GM23338 (cell line): ENCODE data around the gene MFF. TPM values are rescaled to one million over a fixed set of nuclear protein-coding genes. Genes with fewer than 3 reads are reported as not detected.

ENCODE experiments used
- ATAC-seq: fragments of 200-7000 bp; cut with Tn5 transposase; 3 replicates; pipeline ENCODE4 v1.9.1; 2020
- DNase-seq: peaks from one replicate; pipeline ENCODE4 v3.0.0-alpha.2; 2015; ENCODE audit warnings: low spot score
- H2AFZ ChIP-seq: fragments of 200-600 bp; sonication (generic); 2 replicates; pipeline ENCODE4 v1.8.0; 2016; ENCODE audit warnings: antibody characterized with exemption, mild to moderate bottlenecking, moderate library complexity
- H3F3A ChIP-seq: fragments of 200-600 bp; sonication (generic); replicated peaks from 2 replicates; pipeline ENCODE4 v1.8.0; 2017; ENCODE audit warnings: antibody characterized with exemption, mixed run types, low read depth
- H3K27ac ChIP-seq: fragments of 200-600 bp; sonication (generic); 2 replicates; pipeline ENCODE4 v1.6.1; 2016; ENCODE audit warnings: low read depth
- H3K27me3 ChIP-seq: fragments of 200-600 bp; sonication (generic); 2 replicates; pipeline ENCODE4 v1.8.0; 2016; ENCODE audit warnings: mild to moderate bottlenecking, mixed run types, moderate library complexity; ENCODE audit not compliant: insufficient read depth
- H3K36me3 ChIP-seq: fragments of 200-600 bp; sonication (generic); 2 replicates; pipeline ENCODE4 v1.8.0; 2016; ENCODE audit warnings: mild to moderate bottlenecking; ENCODE audit not compliant: insufficient read depth
- H3K4me1 ChIP-seq: fragments of 200-600 bp; sonication (generic); 2 replicates; pipeline ENCODE4 v1.8.0; 2016; ENCODE audit warnings: mild to moderate bottlenecking, moderate library complexity; ENCODE audit not compliant: insufficient read depth
- H3K4me2 ChIP-seq: fragments of 200-600 bp; sonication (generic); 2 replicates; pipeline ENCODE4 v1.7.1; 2017; ENCODE audit warnings: mixed run types
- H3K4me3 ChIP-seq: fragments of 200-600 bp; sonication (generic); 2 replicates; pipeline ENCODE4 v1.6.1; 2016; ENCODE audit warnings: mixed run types
- H3K79me2 ChIP-seq: fragments of 200-600 bp; sonication (generic); replicated peaks from 2 replicates; pipeline ENCODE4 v1.8.0; 2017; ENCODE audit warnings: mild to moderate bottlenecking; ENCODE audit not compliant: insufficient read depth
- H3K9me2 ChIP-seq: fragments of 200-600 bp; sonication (generic); 2 replicates; pipeline ENCODE4 v1.8.0; 2017; ENCODE audit not compliant: insufficient read depth
- H4K20me1 ChIP-seq: fragments of 200-600 bp; sonication (generic); replicated peaks from 2 replicates; pipeline ENCODE4 v1.8.0; 2017; ENCODE audit warnings: mild to moderate bottlenecking; ENCODE audit not compliant: insufficient read depth
- H3K27ac Mint-ChIP-seq: 2 replicates; pipeline ENCODE4 v1.8.0; 2020; ENCODE audit warnings: inconsistent platforms, mild to moderate bottlenecking, moderate library complexity, mixed read lengths
- H3K27me3 Mint-ChIP-seq: 3 replicates; pipeline ENCODE4 v1.8.0; 2022; ENCODE audit warnings: low read depth, mild to moderate bottlenecking, moderate library complexity, mixed read lengths, inconsistent platforms; ENCODE audit not compliant: insufficient read depth, poor library complexity
- H3K36me3 Mint-ChIP-seq: 3 replicates; pipeline ENCODE4 v1.8.0; 2021; ENCODE audit warnings: low read depth, mild to moderate bottlenecking, inconsistent platforms, moderate library complexity, mixed read lengths
- H3K4me1 Mint-ChIP-seq: 3 replicates; pipeline ENCODE4 v1.8.0; 2020; ENCODE audit warnings: mild to moderate bottlenecking, inconsistent platforms, mixed read lengths
- H3K4me3 Mint-ChIP-seq: 3 replicates; pipeline ENCODE4 v1.8.0; 2021; ENCODE audit warnings: moderate library complexity, mild to moderate bottlenecking, inconsistent platforms, mixed read lengths
- H3K9me3 Mint-ChIP-seq: 3 replicates; pipeline ENCODE4 v1.8.0; 2020; ENCODE audit warnings: moderate library complexity, mild to moderate bottlenecking, inconsistent platforms, mixed read lengths
- CREB1 ChIP-seq: fragments of 250-450 bp; sonication (Bioruptor Pico); IDR thresholded peaks from 2 replicates; pipeline ENCODE4 v1.5.0; 2020; ENCODE audit warnings: low read depth, mild to moderate bottlenecking, moderate library complexity
- CTCF ChIP-seq, 2 experiments: fragments of 200-600 bp in 1 of 2; sonication (generic) in 1 of 2; conservative IDR thresholded peaks; 2 replicates each; pipeline versions ENCODE4 v1.5.1 to v1.6.1; 2016 to 2017; ENCODE audit warnings: antibody characterized with exemption in 2 of 2, low read depth in 2 of 2, mild to moderate bottlenecking in 2 of 2, moderate library complexity in 1 of 2
- ETS1 ChIP-seq: IDR thresholded peaks from 2 replicates; pipeline ENCODE4 v1.6.1; 2016; ENCODE audit warnings: antibody characterized with exemption
- EZH2phosphoT487 ChIP-seq: fragments of 200-600 bp; sonication (generic); IDR thresholded peaks from one replicate; pipeline ENCODE4 v1.8.1; 2018; ENCODE audit warnings: antibody characterized with exemption; ENCODE audit not compliant: unreplicated experiment
- JUNB ChIP-seq: IDR thresholded peaks from one replicate; pipeline ENCODE4 v1.6.1; 2016; ENCODE audit warnings: antibody characterized with exemption; ENCODE audit not compliant: unreplicated experiment
- NANOG ChIP-seq: IDR thresholded peaks from 2 replicates; pipeline ENCODE4 v1.6.1; 2016; ENCODE audit warnings: antibody characterized with exemption, borderline replicate concordance
- ZNF462 ChIP-seq: fragments of 250-450 bp; sonication (Bioruptor Pico); IDR thresholded peaks from 2 replicates; pipeline ENCODE4 v1.5.0; 2020; ENCODE audit warnings: mild to moderate bottlenecking, moderate library complexity
- polyA plus RNA-seq: library from polyadenylated mRNA; unstranded; fragments of >200 nt; fragmentation: Nextera tagmentation; extraction: Ambion mirVana; gene quantifications from 2 replicates; pipeline ENCODE4 v1.2.1, GENCODE V29; 2016
- total RNA-seq: library from RNA; depleted of rRNA; stranded (reverse); fragments of >200 nt; shearing (Covaris generic); gene quantifications from 2 replicates; pipeline ENCODE4 v1.2.3, GENCODE V29; 2014

The MFF gene
- total and polyA plus RNA-seq, 2 experiments from 2014 or later = 112 to 161 TPM

- no peak for TF ChIP-seq ZNF462
- TF ChIP-seq JUNB = no peak
- TF ChIP-seq CREB1 = no peak
- TF ChIP-seq ETS1 = no peak
- TF ChIP-seq EZH2phosphoT487 = no peak
Measured at GRCh38 chr2:227368574-227368973, 43.5 kb downstream of the MFF start (continued).

GRCh38 chr2:227370092-227370491 is 45.0 kb downstream of the MFF start:
- Mint-ChIP-seq H3K4me1 (no peaks in the 10 kb centered on the region), H3K4me3 (no peak overlapping the region), H3K27ac (no peak overlapping the region), H3K36me3 (no peaks in the 10 kb centered on the region), H3K27me3 (no peaks in the 10 kb centered on the region), H3K9me3 (no peaks in the 10 kb centered on the region; the same call in 2 of the 3 replicates)
- Histone ChIP-seq H3K27ac (no peak overlapping the region), H2AFZ (no peak overlapping the region), H3K79me2 (no peaks in the 10 kb centered on the region), H3K4me3 (no peak overlapping the region), H3K4me2 (no peak overlapping the region), H3K4me1 (no peaks in the 10 kb centered on the region), H3K27me3 (no peaks in the 10 kb centered on the region), H3K36me3 (no peaks in the 10 kb centered on the region), H3K9me2 (no peaks in the 10 kb centered on the region), H4K20me1 (no peaks in the 10 kb centered on the region), H3F3A (no peaks in the 10 kb centered on the region)
- DNase-seq = no peak
- no peak for TF ChIP-seq CTCF (conservative IDR thresholded peaks at IDR 0.05; ENCODE audit: low read depth in 2 of 2)
- no peak for TF ChIP-seq NANOG
- TF ChIP-seq ETS1 = no peak
- ATAC-seq = no peak
